Stimulated activated CD8-positive, alpha-beta memory T cell treated with anti-CD3 and anti-CD28 coated beads, Interleukin-15, amount 100 ng/mL, for 48 hours (primary cell): ENCODE measurements around the gene TMEM255B.

ENCODE experiments used
- DNase-seq, 2 donors: peaks; one replicate each; pipeline ENCODE4 v3.0.0-alpha.2; 2020; ENCODE audit warnings: low read depth in 2 of 2

Gene TMEM255B

GRCh38 chr13:113849546-113849945 is 90.5 kb downstream of the TMEM255B start:
- DNase-seq = no peak

- no peak for DNase-seq
Observed at GRCh38 chr13:113849981-113850721, 91.1 kb downstream of the TMEM255B start.

GRCh38 chr13:113850722-113851479 is 91.9 kb downstream of the TMEM255B start:
- DNase-seq = no peak

- no peak for DNase-seq
Observed at GRCh38 chr13:113851480-113851803, 92.4 kb downstream of the TMEM255B start.

GRCh38 chr13:113851826-113852535 is 93.0 kb downstream of the TMEM255B start:
- DNase-seq = no peak

- DNase-seq = no peak
Observed at GRCh38 chr13:113852536-113853517, 93.8 kb downstream of the TMEM255B start.

- no peak for DNase-seq
Observed at GRCh38 chr13:113853518-113854237, 94.7 kb downstream of the TMEM255B start.

GRCh38 chr13:113854238-113855011 is 95.4 kb downstream of the TMEM255B start:
- DNase-seq = no peak

GRCh38 chr13:113855012-113855921 is 96.2 kb downstream of the TMEM255B start:
- no peak for DNase-seq

- no peak for DNase-seq
Observed at GRCh38 chr13:113855931-113856715, 97.1 kb downstream of the TMEM255B start.

- no peak for DNase-seq
Observed at GRCh38 chr13:113856716-113857065, 97.7 kb downstream of the TMEM255B start.

GRCh38 chr13:113857531-113858195 is 98.6 kb downstream of the TMEM255B start:
- no peak for DNase-seq

- no peak for DNase-seq
Observed at GRCh38 chr13:113859311-113860050, 100.5 kb downstream of the TMEM255B start.

GRCh38 chr13:113860051-113860664 is 101.1 kb downstream of the TMEM255B start:
- DNase-seq = no peak

GRCh38 chr13:113860665-113861432 is 101.8 kb downstream of the TMEM255B start:
- no peak for DNase-seq
